Measurements from ENCODE around the gene CRYBB1.
A peak's percentile ranks its signal among the peaks of the same experiment; 100 is the strongest.

CRYBB1 gene

GRCh38 chr22:26588729-26589366, 29.0 kb downstream of the CRYBB1 start:
- Histone ChIP-seq H3K27me3 (ENCODE audit: insufficient read depth, low read length, poor library complexity) (peaks cover 4% of the 10 kb centered on the region), H3K4me2 (ENCODE audit: insufficient read depth, low read length) (peak overlapping the region; percentile 94), H4K20me1 (ENCODE audit: insufficient read depth, low read length) (no peaks in the 10 kb centered on the region; the same call in 1 of the 2 replicates), H3K4me3 (ENCODE audit: low read depth in 1 of 2, low read length in 2 of 2) (peak overlapping the region; percentile 72 to 73; a peak in 3 of 4 replicates), H3K4me1 (ENCODE audit: insufficient read depth, low read length) (peaks cover 34% of the 10 kb centered on the region), H3K36me3 (ENCODE audit: insufficient read depth, low read length) (no peaks in the 10 kb centered on the region; the same call in 1 of the 2 replicates), H3K9me3 (ENCODE audit: insufficient read depth, low read length, severe bottlenecking) (no peaks in the 10 kb centered on the region), H3K27ac (ENCODE audit: low read length) (0 out of 2 replicates have a peak overlapping the region, but pooled peaks have one; percentile 59), H3K9ac (ENCODE audit: low read depth, low read length) (peak overlapping the region; percentile 73; the same call in 1 of the 2 replicates), H3K79me2 (ENCODE audit: insufficient read depth, low read length) (peaks cover 17% of the 10 kb centered on the region), H2AFZ (ENCODE audit: low read depth, low read length) (peak overlapping the region; percentile 75)
- TF ChIP-seq, protein P1, sequence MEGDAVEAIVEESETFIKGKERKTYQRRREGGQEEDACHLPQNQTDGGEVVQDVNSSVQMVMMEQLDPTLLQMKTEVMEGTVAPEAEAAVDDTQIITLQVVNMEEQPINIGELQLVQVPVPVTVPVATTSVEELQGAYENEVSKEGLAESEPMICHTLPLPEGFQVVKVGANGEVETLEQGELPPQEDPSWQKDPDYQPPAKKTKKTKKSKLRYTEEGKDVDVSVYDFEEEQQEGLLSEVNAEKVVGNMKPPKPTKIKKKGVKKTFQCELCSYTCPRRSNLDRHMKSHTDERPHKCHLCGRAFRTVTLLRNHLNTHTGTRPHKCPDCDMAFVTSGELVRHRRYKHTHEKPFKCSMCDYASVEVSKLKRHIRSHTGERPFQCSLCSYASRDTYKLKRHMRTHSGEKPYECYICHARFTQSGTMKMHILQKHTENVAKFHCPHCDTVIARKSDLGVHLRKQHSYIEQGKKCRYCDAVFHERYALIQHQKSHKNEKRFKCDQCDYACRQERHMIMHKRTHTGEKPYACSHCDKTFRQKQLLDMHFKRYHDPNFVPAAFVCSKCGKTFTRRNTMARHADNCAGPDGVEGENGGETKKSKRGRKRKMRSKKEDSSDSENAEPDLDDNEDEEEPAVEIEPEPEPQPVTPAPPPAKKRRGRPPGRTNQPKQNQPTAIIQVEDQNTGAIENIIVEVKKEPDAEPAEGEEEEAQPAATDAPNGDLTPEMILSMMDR (IDR thresholded peaks at IDR 0.05; ENCODE audit: borderline replicate concordance, extremely low read depth, low read length, poor library complexity, severe bottlenecking): no peak
- no peak for TF ChIP-seq EZH2 (IDR thresholded peaks at IDR 0.05; ENCODE audit: borderline replicate concordance, low read depth, low read length, severe bottlenecking)
- ATAC-seq (ENCODE audit: insufficient read depth, low read depth): no peak
- no peak for DNase-seq

- peaks cover 17% of the 10 kb centered on the region for H3K79me2 ChIP-seq (ENCODE audit: insufficient read depth, low read length)
- H3K36me3 ChIP-seq (ENCODE audit: insufficient read depth, low read length): no peaks in the 10 kb centered on the region; the same call in 1 of the 2 replicates
- peaks cover 32% of the 10 kb centered on the region for H3K4me1 ChIP-seq (ENCODE audit: insufficient read depth, low read length)
- no peak overlapping the region for H3K9ac ChIP-seq (ENCODE audit: low read depth, low read length)
- peaks cover 3% of the 10 kb centered on the region for H3K27me3 ChIP-seq (ENCODE audit: insufficient read depth, low read length, poor library complexity)
- TF ChIP-seq, protein P1 (IDR thresholded peaks at IDR 0.05; ENCODE audit: borderline replicate concordance, extremely low read depth, low read length, poor library complexity, severe bottlenecking): no peak
- no peak for TF ChIP-seq EZH2 (IDR thresholded peaks at IDR 0.05; ENCODE audit: borderline replicate concordance, low read depth, low read length, severe bottlenecking)
- H4K20me1 ChIP-seq (ENCODE audit: insufficient read depth, low read length): no peaks in the 10 kb centered on the region; the same call in 1 of the 2 replicates
- H3K4me3 ChIP-seq (ENCODE audit: low read depth in 1 of 2, low read length in 2 of 2): no peak overlapping the region
- H3K4me2 ChIP-seq (ENCODE audit: insufficient read depth, low read length): peak overlapping the region; percentile 94; the same call in 1 of the 2 replicates
- no peak overlapping the region for H2AFZ ChIP-seq (ENCODE audit: low read depth, low read length)
- H3K27ac ChIP-seq (ENCODE audit: low read length): no peak overlapping the region
- ATAC-seq (ENCODE audit: insufficient read depth, low read depth): no peak
- no peaks in the 10 kb centered on the region for H3K9me3 ChIP-seq (ENCODE audit: insufficient read depth, low read length, severe bottlenecking)
- no peak for DNase-seq
Observed at GRCh38 chr22:26587991-26588613, 29.7 kb downstream of the CRYBB1 start.

DNA sequence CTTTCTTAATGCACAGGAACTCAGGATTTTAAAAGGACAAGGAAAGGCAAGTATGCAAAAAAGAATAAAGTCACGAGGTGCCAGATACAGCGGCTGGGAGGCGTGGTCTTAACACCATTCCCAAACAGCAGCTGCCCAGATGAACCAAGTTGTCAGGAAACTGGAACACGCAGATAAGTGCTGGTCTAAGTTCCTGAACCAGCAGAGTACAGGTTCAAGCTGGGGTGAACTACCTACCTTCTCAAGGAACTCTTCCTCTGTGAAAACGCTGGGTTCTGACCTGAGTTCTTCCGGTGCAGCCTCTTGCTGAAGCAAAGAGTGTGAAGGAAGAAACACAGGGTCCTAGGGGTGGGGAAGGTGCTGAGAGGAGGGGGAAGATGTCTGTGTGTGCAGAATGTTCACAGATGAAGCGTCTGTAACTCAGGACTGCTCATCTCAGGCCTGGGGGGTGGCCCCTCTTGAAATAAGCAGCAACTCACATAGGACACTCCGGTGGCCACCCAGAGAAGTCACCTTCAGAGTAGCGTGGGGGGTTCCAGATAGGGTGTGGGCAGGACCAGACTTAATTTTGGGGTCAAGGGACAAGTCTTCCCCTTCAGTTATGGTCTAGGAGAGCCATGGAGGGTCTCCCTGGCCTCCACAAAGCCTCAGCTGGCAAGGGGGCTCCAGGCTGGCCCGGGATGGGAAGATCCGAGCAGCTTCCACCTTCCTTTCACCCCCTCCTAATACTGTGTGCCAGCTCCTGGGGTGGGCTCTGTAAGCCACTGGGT, 31.1 kb downstream of the CRYBB1 start:
- Histone ChIP-seq H3K4me3 (ENCODE audit: low read depth in 1 of 2, low read length in 2 of 2) (no peak overlapping the region), H3K4me2 (ENCODE audit: insufficient read depth, low read length) (no peak overlapping the region), H3K27ac (ENCODE audit: low read length) (no peak overlapping the region), H3K4me1 (ENCODE audit: insufficient read depth, low read length) (peaks cover 20% of the 10 kb centered on the region), H3K36me3 (ENCODE audit: insufficient read depth, low read length) (peaks cover 8% of the 10 kb centered on the region), H3K9me3 (ENCODE audit: insufficient read depth, low read length, severe bottlenecking) (no peaks in the 10 kb centered on the region), H3K27me3 (ENCODE audit: insufficient read depth, low read length, poor library complexity) (no peaks in the 10 kb centered on the region), H4K20me1 (ENCODE audit: insufficient read depth, low read length) (no peaks in the 10 kb centered on the region; the same call in 1 of the 2 replicates), H3K79me2 (ENCODE audit: insufficient read depth, low read length) (peaks cover 17% of the 10 kb centered on the region), H2AFZ (ENCODE audit: low read depth, low read length) (no peak overlapping the region), H3K9ac (ENCODE audit: low read depth, low read length) (no peak overlapping the region)
- DNase-seq: no peak
- no peak for ATAC-seq (ENCODE audit: insufficient read depth, low read depth)
- TF ChIP-seq EZH2 (IDR thresholded peaks at IDR 0.05; ENCODE audit: borderline replicate concordance, low read depth, low read length, severe bottlenecking): no peak

All from DND-41 (cell line).